Fibroblast of lung (primary cell): ENCODE results near the gene N4BP2. TPM values are rescaled to one million over a fixed set of nuclear protein-coding genes. Genes with fewer than 3 reads are reported as not detected.

ENCODE experiments used
- DNase-seq, 2 donors: peaks; one replicate each; pipeline versions ENCODE4 v3.0.0 to v3.0.0-alpha.2; 2010; ENCODE audit warnings: low read depth in 2 of 2
- H2AFZ ChIP-seq: 2 replicates; pipeline ENCODE4 v1.5.1; 2012; ENCODE audit warnings: low read length, control low read depth, inconsistent platforms
- H3K27ac ChIP-seq: 2 replicates; pipeline ENCODE4 v1.5.1; 2011; ENCODE audit warnings: low read length, control low read depth; ENCODE audit not compliant: insufficient read depth
- H3K27me3 ChIP-seq: 2 replicates; pipeline ENCODE4 v1.5.1; 2011; ENCODE audit warnings: mild to moderate bottlenecking, low read length; ENCODE audit not compliant: control insufficient read depth, insufficient read depth
- H3K36me3 ChIP-seq: 2 replicates; pipeline ENCODE4 v1.5.1; 2011; ENCODE audit warnings: low read length; ENCODE audit not compliant: control insufficient read depth, insufficient read depth
- H3K4me1 ChIP-seq: 2 replicates; pipeline ENCODE4 v1.5.1; 2011; ENCODE audit warnings: low read length; ENCODE audit not compliant: control insufficient read depth, insufficient read depth; ENCODE audit errors: extremely low read depth
- H3K4me2 ChIP-seq: 2 replicates; pipeline ENCODE4 v1.5.1; 2011; ENCODE audit warnings: low read length, control low read depth; ENCODE audit not compliant: insufficient read depth; ENCODE audit errors: extremely low read depth
- H3K4me3 ChIP-seq, 4 experiments: fragments of 200-600 bp in 1 of 4; sonication (generic) in 1 of 4; replicated peaks in 1 of 4; 2 replicates each; pipeline ENCODE4 v1.5.1; 2011 to 2016; ENCODE audit warnings: low read length in 4 of 4, low read depth in 3 of 4, mild to moderate bottlenecking in 3 of 4, control low read depth in 2 of 4, inconsistent platforms in 1 of 4, mixed read lengths in 1 of 4; ENCODE audit not compliant: insufficient read depth in 1 of 4; ENCODE audit errors: control extremely low read depth in 1 of 4
- H3K79me2 ChIP-seq: 2 replicates; pipeline ENCODE4 v1.5.1; 2012; ENCODE audit warnings: mild to moderate bottlenecking, low read length, inconsistent platforms; ENCODE audit not compliant: control insufficient read depth, insufficient read depth
- H3K9ac ChIP-seq: 2 replicates; pipeline ENCODE4 v1.5.1; 2011; ENCODE audit warnings: mild to moderate bottlenecking, low read length, control low read depth; ENCODE audit not compliant: insufficient read depth
- H3K9me3 ChIP-seq: 2 replicates; pipeline ENCODE4 v1.5.1; 2012; ENCODE audit warnings: low read depth, low read length; ENCODE audit not compliant: control insufficient read depth, insufficient read depth
- H4K20me1 ChIP-seq: 2 replicates; pipeline ENCODE4 v1.5.1; 2011; ENCODE audit warnings: low read length; ENCODE audit not compliant: control insufficient read depth, insufficient read depth; ENCODE audit errors: extremely low read depth
- CTCF ChIP-seq, 2 donors: IDR thresholded peaks in 1 of 2; conservative IDR thresholded peaks in 1 of 2; 1 replicate in 1 of 2; 2 replicates in 1 of 2; pipeline ENCODE4 v1.5.1; 2011 to 2012; ENCODE audit warnings: low read length in 2 of 2, control low read depth in 1 of 2, inconsistent platforms in 1 of 2, low read depth in 1 of 2, mild to moderate bottlenecking in 1 of 2
- EZH2 ChIP-seq: IDR thresholded peaks from 2 replicates; pipeline ENCODE4 v1.5.1; 2012; ENCODE audit warnings: low read length, control low read depth, mild to moderate bottlenecking; ENCODE audit errors: missing control alignments
- polyA plus RNA-seq, 2 donors: library from polyadenylated mRNA; depleted of rRNA in 1 of 2; stranded (reverse) in 1 of 2; unstranded in 1 of 2; fragments of >200 nt; gene quantifications; 2 replicates each; pipeline ENCODE4 v1.2.1, GENCODE V29; 2011 to 2012; ENCODE audit warnings: missing spikeins in 1 of 2
- total RNA-seq: library from RNA; depleted of rRNA; stranded (reverse); fragments of >200 nt; gene quantifications from 2 replicates; pipeline ENCODE4 v1.2.1, GENCODE V29; 2014

N4BP2 gene
- total and polyA plus RNA-seq, 2 donors (not counting 1 experiment from before 2014, with no cell fraction given): 3.0 to 5.3 TPM

- Histone ChIP-seq H3K4me3 (no peak overlapping the region), H3K27me3 (no peaks in the 10 kb centered on the region), H3K27ac (no peak overlapping the region), H2AFZ (no peak overlapping the region), H3K4me1 (no peaks in the 10 kb centered on the region), H3K36me3 (no peaks in the 10 kb centered on the region), H4K20me1 (no peaks in the 10 kb centered on the region), H3K79me2 (no peaks in the 10 kb centered on the region), H3K9ac (no peak overlapping the region), H3K9me3 (no peaks in the 10 kb centered on the region), H3K4me2 (no peak overlapping the region)
- TF ChIP-seq CTCF (conservative IDR thresholded peaks at IDR 0.05 in 1 of 2, IDR thresholded peaks at IDR 0.05 in 1 of 2; ENCODE audit: low read depth in 1 of 2, low read length in 2 of 2): no peak
- TF ChIP-seq EZH2: no peak
- peak in 1 of 2 donors; percentile 9 for DNase-seq
Observed at GRCh38 chr4:40157436-40157835, 100.8 kb downstream of the N4BP2 start.

GRCh38 chr4:40160258-40160657 is 103.6 kb downstream of the N4BP2 start:
- no peak overlapping the region for H3K4me2 ChIP-seq
- no peak overlapping the region for H2AFZ ChIP-seq
- H3K9ac ChIP-seq: no peak overlapping the region
- no peaks in the 10 kb centered on the region for H3K79me2 ChIP-seq
- DNase-seq: no peak
- H3K9me3 ChIP-seq: no peaks in the 10 kb centered on the region
- H3K27ac ChIP-seq: no peak overlapping the region
- no peaks in the 10 kb centered on the region for H3K4me1 ChIP-seq
- TF ChIP-seq EZH2: no peak
- no peak for TF ChIP-seq CTCF (conservative IDR thresholded peaks at IDR 0.05 in 1 of 2, IDR thresholded peaks at IDR 0.05 in 1 of 2; ENCODE audit: low read depth in 1 of 2, low read length in 2 of 2)
- H3K4me3 ChIP-seq: no peak overlapping the region
- H4K20me1 ChIP-seq: no peaks in the 10 kb centered on the region
- H3K27me3 ChIP-seq: no peaks in the 10 kb centered on the region
- H3K36me3 ChIP-seq: no peaks in the 10 kb centered on the region

GRCh38 chr4:40164459-40164858 is 107.8 kb downstream of the N4BP2 start:
- H3K4me2 ChIP-seq: no peak overlapping the region
- H4K20me1 ChIP-seq: no peaks in the 10 kb centered on the region
- H3K79me2 ChIP-seq: no peaks in the 10 kb centered on the region
- no peaks in the 10 kb centered on the region for H3K9me3 ChIP-seq
- H3K27me3 ChIP-seq: no peaks in the 10 kb centered on the region
- no peak for TF ChIP-seq EZH2
- no peak for TF ChIP-seq CTCF (conservative IDR thresholded peaks at IDR 0.05 in 1 of 2, IDR thresholded peaks at IDR 0.05 in 1 of 2; ENCODE audit: low read depth in 1 of 2, low read length in 2 of 2)
- H3K4me1 ChIP-seq: no peaks in the 10 kb centered on the region
- H3K9ac ChIP-seq: no peak overlapping the region
- peak in 1 of 2 donors; percentile 16 for DNase-seq
- no peak overlapping the region for H3K4me3 ChIP-seq
- H3K27ac ChIP-seq: no peak overlapping the region
- H3K36me3 ChIP-seq: no peaks in the 10 kb centered on the region
- no peak overlapping the region for H2AFZ ChIP-seq
